ENCODE measurements around the gene ACTR8.

DNA sequence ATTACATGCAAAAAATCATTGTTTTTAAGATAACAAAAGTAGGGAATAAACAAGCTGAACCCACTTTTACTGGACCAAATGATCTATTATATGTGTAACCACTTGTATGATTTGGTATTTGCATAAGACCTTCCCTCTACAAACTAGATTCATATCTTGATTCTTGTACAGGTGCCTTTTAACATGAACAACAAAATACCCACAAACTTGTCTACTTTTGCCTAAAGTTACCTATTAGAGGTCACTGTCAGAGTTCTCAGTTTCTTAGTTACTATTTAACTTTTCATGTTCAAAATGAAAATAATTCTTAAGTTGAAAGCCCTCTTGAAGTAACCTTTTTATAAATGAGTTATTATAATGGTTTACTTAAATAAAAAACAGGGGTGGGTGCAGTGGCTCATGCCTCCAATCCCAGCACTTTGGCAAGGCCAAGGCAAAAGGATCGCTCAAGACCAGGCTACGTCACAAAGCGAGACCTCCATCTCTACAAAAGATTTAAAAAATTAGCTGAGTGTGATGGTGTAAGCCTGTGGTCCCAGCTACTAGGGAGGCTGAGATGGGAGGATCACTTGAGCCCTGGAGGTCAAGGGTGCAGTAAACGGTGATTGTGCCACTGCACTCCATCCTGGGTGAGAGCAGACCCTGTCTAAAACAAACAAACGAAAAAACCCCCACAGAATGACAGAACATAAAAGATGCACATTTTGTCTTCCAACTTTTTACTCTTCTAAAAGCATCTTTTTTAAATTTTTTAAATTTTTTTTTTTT lies 16.0 kb downstream of the ACTR8 start:
- TF ChIP-seq, protein P1, sequence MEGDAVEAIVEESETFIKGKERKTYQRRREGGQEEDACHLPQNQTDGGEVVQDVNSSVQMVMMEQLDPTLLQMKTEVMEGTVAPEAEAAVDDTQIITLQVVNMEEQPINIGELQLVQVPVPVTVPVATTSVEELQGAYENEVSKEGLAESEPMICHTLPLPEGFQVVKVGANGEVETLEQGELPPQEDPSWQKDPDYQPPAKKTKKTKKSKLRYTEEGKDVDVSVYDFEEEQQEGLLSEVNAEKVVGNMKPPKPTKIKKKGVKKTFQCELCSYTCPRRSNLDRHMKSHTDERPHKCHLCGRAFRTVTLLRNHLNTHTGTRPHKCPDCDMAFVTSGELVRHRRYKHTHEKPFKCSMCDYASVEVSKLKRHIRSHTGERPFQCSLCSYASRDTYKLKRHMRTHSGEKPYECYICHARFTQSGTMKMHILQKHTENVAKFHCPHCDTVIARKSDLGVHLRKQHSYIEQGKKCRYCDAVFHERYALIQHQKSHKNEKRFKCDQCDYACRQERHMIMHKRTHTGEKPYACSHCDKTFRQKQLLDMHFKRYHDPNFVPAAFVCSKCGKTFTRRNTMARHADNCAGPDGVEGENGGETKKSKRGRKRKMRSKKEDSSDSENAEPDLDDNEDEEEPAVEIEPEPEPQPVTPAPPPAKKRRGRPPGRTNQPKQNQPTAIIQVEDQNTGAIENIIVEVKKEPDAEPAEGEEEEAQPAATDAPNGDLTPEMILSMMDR (IDR thresholded peaks at IDR 0.05), result no peak
- TF ChIP-seq POLR2A (IDR thresholded peaks at IDR 0.05), result no peak

Data from body of pancreas (tissue), 4 donors.